ENCODE data around the gene ZNF578.
"Not testable (repeated sequence)": the region's sequence is repeated elsewhere in the genome, so short reads cannot be mapped to it uniquely, and the experiment has no call there.

Gene ZNF578

GRCh38 chr19:52561611-52562010 lies 108.3 kb downstream of the ZNF578 start:
- DNase-seq (ENCODE audit: low spot score) = not testable (repeated sequence)
